IPS-18a (cell line): ENCODE data around the gene MFAP4.

Source experiments
- H3K27ac ChIP-seq: one replicate; pipeline ENCODE4 v1.5.1; 2013; ENCODE audit warnings: low read length
- H3K27me3 ChIP-seq: one replicate; pipeline ENCODE4 v1.6.1; 2013; ENCODE audit warnings: mild to moderate bottlenecking, low read length; ENCODE audit not compliant: control insufficient read depth, insufficient read depth
- H3K36me3 ChIP-seq: one replicate; pipeline ENCODE4 v1.6.1; 2013; ENCODE audit warnings: low read depth, low read length; ENCODE audit not compliant: control insufficient read depth
- H3K4me1 ChIP-seq: one replicate; pipeline ENCODE4 v1.6.1; 2013; ENCODE audit warnings: low read depth, low read length; ENCODE audit not compliant: control insufficient read depth
- H3K4me3 ChIP-seq: one replicate; pipeline ENCODE4 v1.5.1; 2013; ENCODE audit warnings: low read length
- H3K9ac ChIP-seq: one replicate; pipeline ENCODE4 v1.6.1; 2013; ENCODE audit warnings: mild to moderate bottlenecking, low read length, moderate library complexity
- H3K9me3 ChIP-seq: one replicate; pipeline ENCODE4 v1.6.1; 2013; ENCODE audit warnings: low read depth, low read length; ENCODE audit not compliant: control insufficient read depth

MFAP4 gene, protein sequence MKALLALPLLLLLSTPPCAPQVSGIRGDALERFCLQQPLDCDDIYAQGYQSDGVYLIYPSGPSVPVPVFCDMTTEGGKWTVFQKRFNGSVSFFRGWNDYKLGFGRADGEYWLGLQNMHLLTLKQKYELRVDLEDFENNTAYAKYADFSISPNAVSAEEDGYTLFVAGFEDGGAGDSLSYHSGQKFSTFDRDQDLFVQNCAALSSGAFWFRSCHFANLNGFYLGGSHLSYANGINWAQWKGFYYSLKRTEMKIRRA

GRCh38 chr17:19386974-19387920, at the start of gene MFAP4:
TSS of gene MFAP4 (minus strand) at chr17:19387190. CDS start at chr17:19387155, 35 bp downstream.
- H3K27me3 ChIP-seq, result no peaks in the 10 kb centered on the region
- peak within 1 kb of the TSS; percentile 19 for H3K4me3 ChIP-seq
- H3K36me3 ChIP-seq, result peaks cover 19% of the 10 kb centered on the region
- H3K4me1 ChIP-seq, result peaks cover 21% of the 10 kb centered on the region
- peak within 1 kb of the TSS; percentile 65 for H3K27ac ChIP-seq
- no peaks in the 10 kb centered on the region for H3K9me3 ChIP-seq
- H3K9ac ChIP-seq, result peak within 1 kb of the TSS; percentile 41

DNA sequence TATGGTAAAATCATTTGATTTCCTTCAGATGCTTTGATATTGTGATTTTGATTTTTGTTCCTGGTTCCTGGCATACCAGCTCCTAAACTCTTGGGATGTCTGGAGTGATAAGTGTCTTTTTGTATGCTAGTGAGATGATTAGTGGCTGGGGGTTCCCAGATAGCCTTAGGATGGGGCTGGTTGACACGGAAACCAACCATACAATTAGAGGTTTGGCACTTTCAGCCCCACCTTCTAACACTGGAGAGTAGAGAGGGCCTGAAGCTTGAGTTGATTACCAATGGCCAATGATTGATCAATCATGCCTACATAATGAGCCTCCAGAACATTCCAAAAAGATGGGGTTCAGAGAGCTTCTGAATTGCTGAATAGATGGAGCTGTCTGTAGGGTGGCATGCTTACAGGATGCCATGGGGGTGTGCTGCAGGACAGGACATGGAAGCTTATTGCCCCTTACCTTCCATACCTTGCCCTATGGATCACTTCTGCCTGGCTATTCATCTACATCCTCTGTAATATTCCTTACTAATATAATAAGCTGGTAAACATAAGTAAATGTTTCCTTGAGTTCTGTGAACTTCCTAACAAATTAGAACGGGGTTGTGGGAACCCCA, 46.8 kb upstream of the MFAP4 start:
- H3K9ac ChIP-seq, result no peak overlapping the region
- no peaks in the 10 kb centered on the region for H3K36me3 ChIP-seq

DNA sequence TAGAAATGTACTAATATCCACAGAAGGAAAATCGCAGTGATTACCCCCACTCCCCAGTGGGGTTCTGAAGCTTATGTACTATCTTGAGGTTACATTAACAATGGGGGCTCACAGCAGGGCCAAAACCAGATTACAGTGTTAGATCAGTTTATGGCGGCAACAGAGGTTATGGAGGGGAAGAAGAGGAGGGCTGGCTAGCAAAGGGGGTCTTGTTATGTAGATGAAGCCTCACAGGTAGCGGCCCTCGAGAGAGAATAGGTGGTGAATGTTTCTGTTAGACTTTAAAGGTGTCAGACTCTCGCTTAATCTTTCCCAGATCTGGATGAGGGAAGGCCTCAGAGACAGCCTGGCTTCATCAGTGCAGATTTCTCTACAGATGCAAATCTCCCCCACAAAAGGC, 46.3 kb upstream of the MFAP4 start:
- H3K4me1 ChIP-seq, result peaks cover 32% of the 10 kb centered on the region
- peak overlapping the region; percentile 23 for H3K4me3 ChIP-seq
- H3K9me3 ChIP-seq, result no peaks in the 10 kb centered on the region
- no peak overlapping the region for H3K9ac ChIP-seq
- no peaks in the 10 kb centered on the region for H3K27me3 ChIP-seq
- H3K27ac ChIP-seq, result peak overlapping the region; percentile 7
- H3K36me3 ChIP-seq, result no peaks in the 10 kb centered on the region

More for the DNA sequence above, 46.8 kb upstream of the MFAP4 start:
- peak overlapping the region; percentile 23 for H3K4me3 ChIP-seq
- H3K27ac ChIP-seq, result peak overlapping the region; percentile 7
- H3K9me3 ChIP-seq, result no peaks in the 10 kb centered on the region
- peaks cover 32% of the 10 kb centered on the region for H3K4me1 ChIP-seq
- H3K27me3 ChIP-seq, result no peaks in the 10 kb centered on the region

GRCh38 chr17:19431691-19432090, 44.7 kb upstream of the MFAP4 start:
- Histone ChIP-seq H3K4me3 (no peak overlapping the region), H3K36me3 (no peaks in the 10 kb centered on the region), H3K4me1 (peaks cover 31% of the 10 kb centered on the region), H3K27me3 (no peaks in the 10 kb centered on the region), H3K9me3 (no peaks in the 10 kb centered on the region), H3K27ac (no peak overlapping the region), H3K9ac (no peak overlapping the region)

GRCh38 chr17:19426631-19427030, 39.6 kb upstream of the MFAP4 start:
- H3K9me3 ChIP-seq, result no peaks in the 10 kb centered on the region
- peaks cover 5% of the 10 kb centered on the region for H3K4me1 ChIP-seq
- no peaks in the 10 kb centered on the region for H3K36me3 ChIP-seq
- H3K4me3 ChIP-seq, result no peak overlapping the region
- H3K27me3 ChIP-seq, result no peaks in the 10 kb centered on the region
- H3K27ac ChIP-seq, result no peak overlapping the region
- no peak overlapping the region for H3K9ac ChIP-seq

DNA sequence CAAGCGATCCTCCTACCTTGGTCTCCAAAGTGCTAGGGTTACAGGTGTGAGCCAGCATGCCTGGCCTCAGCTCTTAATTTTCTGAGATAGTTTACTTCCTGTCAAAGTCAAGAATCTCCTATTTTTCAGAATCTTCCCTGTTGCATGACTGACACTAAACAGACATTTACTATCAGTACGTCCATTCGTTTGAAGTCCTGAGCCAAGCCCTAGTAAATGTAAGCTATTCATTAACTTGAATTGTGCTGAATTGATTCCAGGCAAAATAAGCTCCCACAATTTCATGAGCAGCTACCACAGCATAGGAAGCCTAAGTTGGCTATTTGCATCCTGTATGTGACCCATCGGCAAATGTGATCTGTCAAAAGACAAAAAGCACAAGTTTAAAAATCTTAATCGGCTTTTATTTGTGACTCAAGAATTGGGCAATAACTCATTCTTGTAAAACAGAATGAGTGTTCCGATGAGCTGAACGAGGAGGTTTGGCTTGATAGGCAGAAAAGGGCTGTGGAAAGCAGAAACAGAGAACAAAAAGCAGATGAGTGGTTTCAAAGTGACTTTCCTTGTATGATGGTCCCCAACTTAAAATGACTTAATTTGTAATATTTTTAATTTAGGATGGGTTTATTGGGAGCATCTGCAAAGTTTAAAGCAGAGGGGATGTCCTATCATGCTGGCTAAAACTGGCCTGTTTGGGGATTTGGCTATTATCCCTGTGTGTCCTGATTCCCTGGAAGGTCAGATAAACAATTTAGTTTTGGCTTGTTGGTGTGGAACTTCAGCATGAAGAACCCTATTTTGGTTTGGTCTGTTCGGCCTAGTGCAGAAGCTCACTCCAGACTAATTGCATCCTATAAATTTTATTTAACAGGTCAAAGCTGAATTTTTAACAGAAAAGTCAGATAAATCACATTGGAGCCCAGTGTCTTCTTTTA, 38.2 kb upstream of the MFAP4 start:
- Histone ChIP-seq H3K36me3 (no peaks in the 10 kb centered on the region), H3K4me1 (peaks cover 5% of the 10 kb centered on the region), H3K9me3 (no peaks in the 10 kb centered on the region), H3K9ac (no peak overlapping the region), H3K27me3 (no peaks in the 10 kb centered on the region), H3K27ac (no peak overlapping the region), H3K4me3 (no peak overlapping the region)

DNA sequence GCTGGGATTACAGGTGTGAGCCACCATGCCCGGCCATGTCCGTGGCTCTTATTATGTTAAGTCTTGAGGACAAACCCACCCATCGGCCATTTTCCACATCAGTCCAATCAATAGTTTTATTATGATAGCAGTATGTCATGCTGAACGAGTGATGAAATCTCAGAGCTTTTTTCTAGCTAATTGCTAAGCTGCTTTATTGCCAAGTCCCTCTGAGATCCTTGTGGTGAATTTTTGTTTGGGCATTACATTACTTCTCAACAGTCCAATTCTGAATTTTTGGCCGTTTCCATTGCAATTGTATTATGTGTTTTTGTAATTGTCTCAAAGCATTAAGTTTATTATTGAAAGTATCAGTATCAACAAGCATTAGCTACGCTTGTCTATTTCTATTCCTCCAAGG, 34.9 kb upstream of the MFAP4 start:
- peaks cover 5% of the 10 kb centered on the region for H3K4me1 ChIP-seq
- H3K36me3 ChIP-seq, result no peaks in the 10 kb centered on the region
- H3K4me3 ChIP-seq, result no peak overlapping the region
- no peak overlapping the region for H3K9ac ChIP-seq
- no peak overlapping the region for H3K27ac ChIP-seq
- H3K27me3 ChIP-seq, result no peaks in the 10 kb centered on the region
- no peaks in the 10 kb centered on the region for H3K9me3 ChIP-seq

GRCh38 chr17:19421219-19421618, 34.2 kb upstream of the MFAP4 start:
- no peak overlapping the region for H3K9ac ChIP-seq
- no peak overlapping the region for H3K27ac ChIP-seq
- no peaks in the 10 kb centered on the region for H3K36me3 ChIP-seq
- H3K27me3 ChIP-seq, result no peaks in the 10 kb centered on the region
- no peak overlapping the region for H3K4me3 ChIP-seq
- H3K9me3 ChIP-seq, result no peaks in the 10 kb centered on the region
- peaks cover 1% of the 10 kb centered on the region for H3K4me1 ChIP-seq

- H3K4me1 ChIP-seq, result no peaks in the 10 kb centered on the region
- H3K9ac ChIP-seq, result no peak overlapping the region
- no peaks in the 10 kb centered on the region for H3K36me3 ChIP-seq
- no peak overlapping the region for H3K27ac ChIP-seq
- no peak overlapping the region for H3K4me3 ChIP-seq
- H3K27me3 ChIP-seq, result no peaks in the 10 kb centered on the region
- H3K9me3 ChIP-seq, result no peaks in the 10 kb centered on the region
These were observed 31.4 kb upstream of the MFAP4 start for GRCh38 chr17:19418251-19418992.

GRCh38 chr17:19417611-19418010, 30.6 kb upstream of the MFAP4 start:
- H3K27ac ChIP-seq, result no peak overlapping the region
- no peak overlapping the region for H3K9ac ChIP-seq

More at GRCh38 chr17:19417611-19418010, 30.6 kb upstream of the MFAP4 start:
- Histone ChIP-seq H3K4me3 (no peak overlapping the region), H3K36me3 (no peaks in the 10 kb centered on the region), H3K4me1 (no peaks in the 10 kb centered on the region), H3K27me3 (no peaks in the 10 kb centered on the region), H3K9me3 (no peaks in the 10 kb centered on the region)
